ENCODE data around the gene RASA3.

The RASA3 gene

GRCh38 chr13:114097893-114098688, 34.3 kb downstream of the RASA3 start:
- no peak for DNase-seq

- DNase-seq = no peak
Observed at GRCh38 chr13:114097212-114097892, 35.1 kb downstream of the RASA3 start.

GRCh38 chr13:114096811-114097211, 35.6 kb downstream of the RASA3 start:
- no peak for DNase-seq

- DNase-seq = no peak
Observed at GRCh38 chr13:114096031-114096485, 36.4 kb downstream of the RASA3 start.

- no peak for DNase-seq
Observed at GRCh38 chr13:114095486-114095885, 36.9 kb downstream of the RASA3 start.

- no peak for DNase-seq
Observed at GRCh38 chr13:114093118-114093517, 39.3 kb downstream of the RASA3 start.

- DNase-seq = no peak
Observed at GRCh38 chr13:114092468-114092867, 40.0 kb downstream of the RASA3 start.

GRCh38 chr13:114090476-114090875, 41.9 kb downstream of the RASA3 start:
- no peak for DNase-seq

GRCh38 chr13:114089751-114090400, 42.5 kb downstream of the RASA3 start:
- no peak for DNase-seq

GRCh38 chr13:114089341-114089740, 43.1 kb downstream of the RASA3 start:
- no peak for DNase-seq

- no peak for DNase-seq
Observed at GRCh38 chr13:114088863-114089262, 43.6 kb downstream of the RASA3 start.

GRCh38 chr13:114088234-114088633, 44.2 kb downstream of the RASA3 start:
- no peak for DNase-seq

- DNase-seq = no peak
Observed at GRCh38 chr13:114087430-114087829, 45.0 kb downstream of the RASA3 start.

- no peak for DNase-seq
Observed at GRCh38 chr13:114082849-114083645, 49.4 kb downstream of the RASA3 start.

GRCh38 chr13:114081761-114082681, 50.4 kb downstream of the RASA3 start:
- no peak for DNase-seq

GRCh38 chr13:114080739-114081561, 51.5 kb downstream of the RASA3 start:
- DNase-seq = no peak

GRCh38 chr13:114079601-114080536, 52.6 kb downstream of the RASA3 start:
- DNase-seq = no peak

GRCh38 chr13:114078461-114079451, 53.7 kb downstream of the RASA3 start:
- no peak for DNase-seq
